NCI-H510A treated with DMSO at 0.1 percent for 48 hours (cell line): ENCODE measurements around the gene MCM9.
"Not testable (repeated sequence)": the region's sequence is repeated elsewhere in the genome, so short reads cannot be mapped to it uniquely, and the experiment has no call there.

Experiments
- DNase-seq: peaks from one replicate; lab custom pipeline; 2025; lab: John Stamatoyannopoulos, UW

The MCM9 gene

DNA sequence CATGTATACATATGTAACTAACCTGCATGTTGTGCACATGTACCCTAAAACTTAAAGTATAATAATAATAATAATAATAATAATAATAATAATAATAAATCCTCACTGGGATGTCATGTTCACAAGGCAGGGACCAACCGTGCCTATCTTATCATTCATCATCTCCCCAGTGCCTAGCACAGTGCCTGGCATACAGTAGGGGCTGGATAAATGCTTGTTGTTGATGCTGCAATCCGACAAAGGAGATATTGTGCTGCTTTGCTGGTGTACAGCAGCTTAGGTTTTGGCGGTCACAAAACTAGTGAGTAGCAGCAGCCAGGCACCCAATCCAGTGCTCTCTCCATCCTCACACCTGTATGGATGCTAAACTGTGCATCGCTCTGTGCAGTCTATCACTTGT is 135.1 kb downstream of the MCM9 start:
- no peak for DNase-seq

DNA sequence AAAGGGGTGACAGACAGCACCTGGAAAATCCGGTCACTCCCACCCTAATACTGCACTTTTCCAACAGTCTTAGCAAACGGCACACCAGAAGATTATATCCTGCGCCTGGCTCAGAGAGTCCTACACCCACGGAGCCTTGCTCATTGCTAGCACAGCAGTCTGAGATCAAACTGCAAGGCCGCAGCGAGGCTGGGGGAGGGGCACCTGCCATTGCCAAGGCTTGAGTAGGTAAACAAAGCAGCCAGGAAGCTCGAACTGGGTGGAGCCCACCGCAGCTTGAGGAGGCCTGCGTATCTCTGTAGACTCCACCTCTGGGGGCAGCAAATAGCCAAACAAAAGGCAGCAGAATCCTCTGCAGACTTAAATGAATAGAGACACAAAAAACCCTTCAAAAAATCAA is 138.4 kb downstream of the MCM9 start:
- not testable (repeated sequence) for DNase-seq

DNA sequence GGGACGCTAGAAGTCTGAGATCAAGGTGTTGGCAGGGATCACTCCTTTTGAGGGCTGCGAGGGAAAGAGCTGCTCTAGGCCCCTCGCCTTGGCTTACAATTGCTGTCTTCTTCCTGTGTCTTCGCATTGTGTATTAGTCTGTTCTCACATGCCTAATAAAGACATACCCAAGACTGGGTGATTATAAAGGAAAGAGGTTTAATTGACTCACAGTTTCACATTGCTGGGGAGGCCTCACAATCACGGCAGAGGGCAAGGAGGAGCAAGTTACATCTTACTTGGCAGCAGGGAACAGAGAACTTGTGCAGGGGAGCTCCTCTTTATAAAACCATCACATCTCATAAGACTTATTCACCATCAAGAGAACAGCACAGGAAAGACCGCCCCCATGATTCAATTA is 143.5 kb downstream of the MCM9 start:
- DNase-seq, result no peak

DNA sequence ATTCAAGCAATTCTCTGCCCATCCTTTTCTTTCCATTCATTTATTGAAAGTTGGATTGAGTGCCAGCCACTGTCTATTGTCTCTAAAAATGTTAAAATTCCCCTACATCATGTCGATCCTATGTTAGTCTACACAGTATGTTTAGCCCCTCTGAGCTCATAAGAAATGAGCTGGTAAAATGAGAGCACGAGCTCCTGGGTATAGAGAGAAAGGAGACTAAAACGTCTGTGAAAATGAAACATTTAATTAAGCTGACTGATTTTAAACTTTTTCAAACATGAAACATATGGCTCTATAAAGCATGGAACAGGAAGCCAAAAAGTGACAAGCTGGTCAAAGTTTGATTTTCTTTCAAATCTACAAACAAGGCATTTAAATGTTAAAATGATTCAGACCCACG is 145.0 kb downstream of the MCM9 start:
- DNase-seq, result no peak

DNA sequence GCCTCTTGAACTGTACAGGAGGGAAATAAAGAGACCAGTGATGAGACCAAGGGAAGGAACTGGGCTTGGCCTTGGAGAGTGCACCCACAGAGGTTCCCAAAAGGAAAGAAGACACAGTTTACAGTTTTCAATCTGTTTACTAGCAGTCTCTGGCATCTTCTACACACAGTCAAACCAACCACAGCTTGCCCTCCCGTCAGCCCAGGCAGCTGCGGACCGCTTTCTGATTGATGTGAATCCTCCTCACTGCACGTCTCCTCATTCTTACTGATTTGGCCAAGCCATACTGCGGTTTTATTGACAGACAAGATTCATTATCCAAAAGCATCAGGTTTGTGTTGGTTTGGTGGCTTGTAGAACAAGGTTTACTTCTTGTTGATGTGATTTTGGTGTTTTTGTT is 145.5 kb downstream of the MCM9 start:
- DNase-seq, result no peak

DNA sequence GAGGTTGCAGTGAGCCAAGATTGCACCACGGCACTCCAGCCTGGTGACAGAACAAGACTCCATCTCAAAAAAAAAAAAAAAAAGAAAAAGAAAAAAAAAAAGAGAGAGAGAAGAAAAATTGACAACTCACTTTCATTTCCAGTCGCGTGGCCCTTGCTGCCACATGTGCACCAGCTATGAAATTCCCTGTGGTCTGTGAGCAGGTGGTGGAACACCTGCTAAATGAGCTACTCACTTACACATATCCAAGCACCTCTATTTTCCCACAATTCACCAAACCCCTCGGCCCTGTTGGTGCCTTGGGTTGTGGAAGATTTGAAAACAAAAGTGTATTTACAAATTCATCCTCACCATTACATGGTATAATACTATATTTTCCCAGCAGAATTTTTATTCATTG is 146.3 kb downstream of the MCM9 start:
- DNase-seq, result no peak

DNA sequence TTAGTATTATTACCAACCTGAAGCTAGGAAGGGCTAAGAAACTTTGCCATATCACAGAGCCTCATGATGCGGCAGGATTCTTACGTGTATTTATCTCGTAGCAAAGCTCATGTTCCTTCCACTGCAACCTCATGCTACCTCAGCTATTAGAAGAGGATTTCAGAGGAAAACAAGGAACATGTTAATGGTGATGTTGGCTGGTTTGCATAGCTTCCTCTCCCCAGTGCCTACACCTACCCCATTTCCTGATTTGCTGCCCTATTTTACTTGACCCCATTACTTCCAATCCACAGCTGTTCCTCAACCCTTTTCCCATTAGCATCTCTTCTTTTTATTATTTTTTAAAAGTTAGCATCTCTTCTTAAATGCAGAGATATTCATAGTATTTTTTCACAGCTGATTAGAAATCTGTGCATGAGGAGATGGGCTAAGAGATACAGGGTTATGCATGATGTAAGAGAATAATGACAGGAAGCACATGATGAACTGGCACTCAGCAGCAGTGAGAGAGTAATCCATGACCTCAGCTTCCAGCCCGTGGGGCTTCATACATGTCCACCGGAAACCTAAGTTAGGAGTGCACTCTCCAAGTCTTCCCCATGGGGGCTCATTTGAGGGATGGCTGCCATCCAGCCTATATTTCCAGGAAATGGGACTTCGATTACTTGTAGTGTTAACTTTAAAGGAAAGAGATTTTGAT is 147.1 kb downstream of the MCM9 start:
- no peak for DNase-seq

DNA sequence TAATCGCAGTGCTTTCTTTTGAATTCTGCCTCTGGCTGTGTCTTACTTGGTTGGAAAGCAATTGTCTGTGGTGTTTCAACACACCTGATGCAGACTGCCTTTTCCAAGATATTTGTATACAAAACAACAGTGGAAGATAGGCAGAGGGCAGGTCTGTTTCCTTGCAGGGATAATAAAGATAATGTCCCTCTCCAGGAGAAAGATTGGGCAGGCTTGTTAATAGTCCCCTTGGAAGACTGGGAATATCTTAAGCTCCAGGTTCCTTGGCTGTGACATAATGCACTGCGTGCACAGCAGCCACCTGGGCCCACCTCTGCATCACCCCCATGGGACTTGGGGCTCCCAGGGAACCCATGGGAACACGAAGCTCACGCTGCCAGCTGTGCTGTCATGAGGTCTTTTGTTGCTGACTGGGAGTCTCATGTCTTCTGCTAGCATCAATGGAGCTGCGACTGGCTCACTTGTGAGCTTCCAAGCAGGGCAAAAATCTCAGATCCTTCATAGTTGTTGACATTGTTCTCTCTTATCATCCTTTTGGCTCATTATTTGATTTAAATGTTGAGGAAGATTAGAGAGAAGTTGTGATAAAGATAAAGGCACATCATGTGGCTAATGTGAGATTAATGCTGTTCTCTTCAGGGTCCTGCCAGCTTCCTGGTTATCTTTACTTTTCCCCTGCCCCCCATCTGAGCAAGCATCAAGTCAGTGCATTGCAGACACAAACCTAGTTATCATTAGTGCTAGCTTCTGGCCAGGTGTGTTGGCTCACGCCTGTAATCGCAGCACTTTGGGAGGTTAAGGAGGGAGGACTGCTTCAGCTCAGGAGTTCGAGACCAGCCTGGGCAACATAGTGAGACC is 148.1 kb downstream of the MCM9 start:
- DNase-seq, result no peak

DNA sequence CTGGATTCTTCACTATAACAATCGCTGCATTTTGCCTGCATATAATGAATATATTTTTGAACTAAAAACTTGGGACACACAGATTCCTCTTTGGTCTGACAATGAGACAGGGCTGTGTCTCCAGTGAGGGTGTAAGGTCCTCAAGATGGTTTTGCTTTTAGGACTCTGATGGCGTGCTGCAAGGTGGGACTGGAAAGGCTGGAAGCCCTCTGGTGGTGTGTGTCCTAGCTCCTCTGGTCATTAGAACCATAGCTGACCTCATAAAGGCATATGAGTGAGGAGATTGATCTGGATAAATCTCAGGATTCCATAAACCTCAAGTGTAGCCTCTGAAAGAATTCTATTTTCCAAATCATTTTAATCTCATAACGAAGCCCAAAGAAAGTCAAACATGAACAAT is 149.4 kb downstream of the MCM9 start:
- no peak for DNase-seq

DNA sequence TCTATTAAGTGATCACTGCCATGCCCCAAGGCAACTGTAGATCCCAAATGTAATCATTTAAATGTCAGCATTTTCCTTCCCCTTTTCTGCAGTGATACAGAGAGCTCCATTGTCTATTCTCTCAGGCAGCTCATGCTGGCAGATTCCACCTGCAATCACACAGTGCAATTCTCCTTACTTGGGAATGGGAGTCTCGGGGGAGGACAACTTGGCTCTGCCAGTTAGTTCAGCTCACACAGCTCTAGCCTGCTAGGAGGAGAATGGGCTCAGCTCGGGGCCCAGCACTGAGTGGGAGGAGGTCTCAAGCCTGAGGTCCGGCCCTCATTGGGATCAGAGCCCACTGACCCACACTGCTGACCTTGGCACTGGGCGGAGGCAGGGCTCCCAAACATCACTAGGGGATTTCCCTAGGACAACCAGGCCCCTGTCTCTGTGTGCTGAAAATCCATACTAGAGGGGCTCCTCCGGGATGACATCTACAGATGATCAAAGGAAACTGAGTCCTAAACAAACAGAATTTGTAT is 150.3 kb downstream of the MCM9 start:
- no peak for DNase-seq

DNA sequence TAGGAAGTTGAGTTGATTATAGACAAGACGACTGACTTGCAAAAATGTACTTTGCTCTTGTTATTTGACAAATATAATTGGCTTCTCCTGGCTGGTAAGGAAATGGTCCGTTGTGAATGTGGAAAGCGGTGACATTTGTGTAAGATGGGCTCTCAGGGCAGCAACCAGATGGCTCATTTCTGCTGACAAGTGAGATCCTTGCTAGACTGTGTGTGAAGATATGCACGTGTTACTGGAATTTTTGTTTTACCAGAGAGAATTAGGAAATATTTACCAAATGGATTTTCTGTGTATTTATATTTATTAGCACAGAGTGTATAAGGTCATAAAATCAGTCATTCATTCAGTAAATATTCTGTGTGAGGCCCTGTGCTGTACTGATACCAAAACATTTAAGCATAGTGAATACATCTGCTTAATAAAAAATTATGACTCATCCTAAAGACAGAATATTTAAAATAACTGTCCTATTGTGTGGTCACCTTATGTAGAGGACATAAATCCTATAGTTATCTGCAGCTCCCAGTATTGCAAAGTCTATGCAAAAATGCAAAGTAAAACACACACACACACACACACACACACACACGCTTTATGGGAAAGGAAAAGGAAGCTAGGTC is 150.9 kb downstream of the MCM9 start:
- no peak for DNase-seq

DNA sequence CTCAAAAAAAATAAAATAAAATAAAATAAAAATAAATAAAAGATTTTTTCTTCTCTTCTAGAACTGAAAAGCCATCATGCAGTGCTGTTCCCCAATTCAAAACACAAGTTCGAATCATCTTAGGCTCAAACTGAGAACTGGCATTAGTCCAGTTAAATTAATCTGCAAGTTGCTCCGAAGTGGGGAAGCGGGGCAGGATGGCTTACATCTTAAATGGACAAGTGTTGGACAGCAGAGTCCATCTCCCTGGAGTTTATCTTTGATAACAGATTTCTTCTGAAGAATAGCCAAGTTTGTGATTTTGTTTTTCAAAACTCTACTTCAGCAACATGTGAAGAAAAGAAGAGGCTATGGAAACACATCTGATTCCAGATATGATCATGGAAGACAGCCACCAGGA is 152.3 kb downstream of the MCM9 start:
- no peak for DNase-seq

DNA sequence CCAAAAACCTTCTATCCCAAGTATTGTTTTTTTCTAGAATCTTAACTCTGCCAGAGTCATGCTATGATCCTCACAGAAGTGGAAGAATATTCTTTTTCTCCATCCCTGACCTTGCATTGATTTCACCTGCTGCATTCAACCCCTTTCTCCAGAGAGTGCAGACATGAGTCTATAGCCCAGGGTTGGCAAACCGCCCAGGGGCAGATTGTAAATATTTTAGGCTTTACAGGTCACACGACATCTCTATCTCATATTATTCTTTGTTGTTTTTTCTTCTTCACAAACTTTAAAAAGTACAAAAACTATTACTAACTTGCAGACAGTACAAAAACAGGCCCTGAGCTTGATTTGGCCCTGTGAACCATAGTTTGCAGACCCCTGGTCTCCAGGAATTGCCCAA is 153.1 kb downstream of the MCM9 start:
- no peak for DNase-seq

DNA sequence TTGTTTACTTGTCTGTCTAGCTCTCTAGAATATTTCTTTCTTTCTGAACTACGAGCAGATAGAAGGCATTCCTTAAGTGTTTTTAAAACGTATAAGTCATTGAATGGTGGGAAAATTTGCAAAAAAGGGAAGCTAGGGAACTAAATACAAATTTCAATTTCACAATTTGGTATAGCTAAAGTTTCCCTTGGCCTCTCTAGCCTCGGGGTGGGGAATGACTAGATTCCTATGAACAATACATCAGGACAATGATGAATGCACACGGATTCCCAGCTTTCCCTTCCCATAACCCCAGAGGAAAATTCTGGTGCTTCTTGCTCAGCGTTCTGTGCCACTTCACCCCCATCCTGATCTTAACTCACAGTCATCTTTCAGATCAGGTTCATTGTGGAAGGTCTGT is 154.3 kb downstream of the MCM9 start:
- no peak for DNase-seq

DNA sequence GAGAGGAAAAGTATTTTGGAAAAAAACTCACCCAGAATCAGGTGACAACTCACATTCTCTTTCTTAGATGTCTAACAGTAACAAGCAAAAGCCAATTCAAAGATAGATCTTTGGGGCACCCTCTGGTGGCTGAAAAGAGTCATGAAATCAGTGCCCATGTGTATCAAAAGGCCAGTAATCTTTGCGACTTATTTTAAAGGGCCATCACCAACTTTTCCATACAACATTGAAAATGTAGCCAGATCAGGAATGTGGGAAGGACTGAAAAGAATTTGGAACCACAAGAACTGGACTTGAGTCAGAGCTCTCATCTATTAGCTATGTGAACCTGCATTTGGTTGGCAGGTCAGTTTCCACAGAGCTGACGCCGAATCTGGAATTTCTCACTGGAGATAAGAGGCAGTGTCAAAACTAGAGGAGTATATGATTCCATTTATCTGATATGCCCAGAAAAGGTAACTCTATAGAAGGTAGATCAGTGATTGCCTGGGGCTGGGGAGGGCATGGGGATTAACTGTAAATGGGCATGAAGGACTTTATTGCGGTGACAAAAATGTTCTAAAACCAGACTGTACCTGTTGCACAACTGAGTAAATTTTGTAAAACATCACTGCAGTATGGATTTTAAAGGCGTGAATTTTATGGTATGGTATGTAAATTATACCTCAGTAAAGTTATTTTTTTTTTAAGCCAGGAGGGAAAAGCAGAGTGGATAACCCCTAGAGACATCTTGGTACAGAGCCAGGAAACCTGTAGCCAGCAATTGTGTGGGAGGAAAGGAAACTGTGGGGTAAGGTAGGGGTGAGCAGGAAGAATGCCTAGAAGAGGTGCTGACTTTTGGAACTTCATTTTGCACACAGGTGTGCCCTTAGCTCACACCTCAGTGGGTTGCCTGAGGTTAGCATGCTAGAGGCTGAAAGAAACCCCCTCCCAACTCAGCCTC is 158.1 kb downstream of the MCM9 start:
- peak; percentile 57 for DNase-seq

DNA sequence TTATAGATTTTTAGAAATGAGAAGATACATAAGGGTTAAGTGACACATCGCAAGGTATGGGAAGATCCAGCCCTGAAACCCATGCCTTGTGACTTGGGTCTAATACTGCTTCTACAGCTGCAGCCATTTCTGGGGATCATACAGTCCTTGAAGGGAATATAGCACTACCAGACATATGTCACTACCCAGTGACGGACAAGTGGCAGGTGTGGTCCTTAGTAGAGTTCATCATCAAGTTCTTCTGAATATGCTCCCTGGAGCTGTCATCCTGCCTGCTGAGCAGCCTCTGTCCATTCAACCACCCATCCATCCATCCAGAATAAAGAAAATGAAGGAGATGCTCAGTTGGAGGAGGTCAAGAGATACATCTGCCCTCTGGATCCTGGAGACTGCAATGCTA is 159.6 kb downstream of the MCM9 start:
- no peak for DNase-seq

DNA sequence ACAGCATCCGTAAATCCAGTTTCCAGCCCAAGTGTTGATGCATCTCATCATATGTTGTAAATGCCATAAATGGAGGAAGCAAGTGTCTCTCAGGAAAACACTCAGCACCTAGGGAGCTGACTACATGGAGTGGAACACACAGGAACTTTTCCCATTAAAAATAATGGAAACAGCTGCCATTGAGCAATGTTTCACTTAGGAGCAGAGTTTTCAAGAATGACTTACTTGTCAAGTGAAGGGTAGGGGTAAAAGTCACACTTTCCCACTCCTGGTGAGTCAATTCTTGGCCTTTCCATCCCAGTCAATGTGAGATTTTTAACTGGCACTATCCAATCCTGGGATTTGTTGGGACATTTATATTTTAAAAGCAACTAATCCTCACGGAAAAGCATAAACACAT is 160.4 kb downstream of the MCM9 start:
- DNase-seq, result no peak

DNA sequence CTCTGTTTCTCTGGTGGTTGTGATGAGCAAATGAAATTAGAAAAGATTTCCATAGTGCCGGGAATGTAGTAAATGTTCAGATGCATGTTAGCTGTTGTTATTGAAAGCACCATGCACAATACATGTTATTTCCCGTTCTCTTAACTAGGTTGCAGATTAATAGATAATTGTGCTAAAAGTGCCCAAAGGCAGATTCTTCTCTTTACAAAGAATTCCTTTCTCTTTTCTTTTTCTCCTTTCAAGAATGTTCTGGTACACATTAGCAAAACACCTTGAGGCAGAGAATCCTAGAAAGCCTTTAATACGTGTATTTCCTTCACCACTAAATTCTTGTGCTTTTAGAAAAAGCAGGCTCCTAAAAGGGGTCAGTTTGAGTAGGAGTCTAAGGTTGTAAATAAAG is 162.1 kb downstream of the MCM9 start:
- no peak for DNase-seq

DNA sequence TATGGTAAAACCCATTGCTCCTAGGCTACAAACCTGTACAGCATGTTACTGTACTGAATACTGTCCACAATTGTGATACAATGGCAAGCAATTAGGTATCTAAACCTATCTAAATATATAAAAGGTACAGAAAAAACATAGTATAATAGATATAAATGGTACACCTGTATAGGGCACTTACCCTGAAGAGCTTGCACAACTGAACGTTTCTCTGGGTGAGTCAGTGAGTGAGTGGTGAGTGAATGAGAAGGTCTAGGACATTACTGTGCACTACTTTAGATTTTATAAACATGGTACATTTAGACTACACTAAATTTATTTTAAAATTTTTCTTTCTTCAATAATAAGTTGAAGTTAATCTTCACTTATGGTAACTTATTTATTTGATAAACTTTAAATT is 163.7 kb downstream of the MCM9 start:
- no peak for DNase-seq

DNA sequence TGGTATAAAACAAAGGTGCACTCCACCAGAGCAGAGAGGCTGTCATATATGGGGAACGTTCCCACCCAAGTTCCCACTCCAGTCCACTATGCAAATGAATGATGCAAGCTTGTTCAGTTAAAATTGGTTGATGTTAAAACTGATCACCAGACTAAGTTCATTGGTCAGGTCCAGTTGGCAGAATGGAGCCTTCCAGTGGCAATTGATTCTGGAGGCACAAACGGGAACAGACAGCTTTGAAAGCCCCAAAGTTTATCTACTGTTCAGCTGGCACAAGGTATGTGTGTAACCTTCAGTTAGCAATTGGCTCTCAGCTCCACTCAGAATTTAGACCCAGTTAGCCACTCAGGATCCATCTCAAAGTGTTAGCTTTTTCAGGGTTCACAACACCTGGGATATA is 164.1 kb downstream of the MCM9 start:
- DNase-seq, result peak; percentile 17

DNA sequence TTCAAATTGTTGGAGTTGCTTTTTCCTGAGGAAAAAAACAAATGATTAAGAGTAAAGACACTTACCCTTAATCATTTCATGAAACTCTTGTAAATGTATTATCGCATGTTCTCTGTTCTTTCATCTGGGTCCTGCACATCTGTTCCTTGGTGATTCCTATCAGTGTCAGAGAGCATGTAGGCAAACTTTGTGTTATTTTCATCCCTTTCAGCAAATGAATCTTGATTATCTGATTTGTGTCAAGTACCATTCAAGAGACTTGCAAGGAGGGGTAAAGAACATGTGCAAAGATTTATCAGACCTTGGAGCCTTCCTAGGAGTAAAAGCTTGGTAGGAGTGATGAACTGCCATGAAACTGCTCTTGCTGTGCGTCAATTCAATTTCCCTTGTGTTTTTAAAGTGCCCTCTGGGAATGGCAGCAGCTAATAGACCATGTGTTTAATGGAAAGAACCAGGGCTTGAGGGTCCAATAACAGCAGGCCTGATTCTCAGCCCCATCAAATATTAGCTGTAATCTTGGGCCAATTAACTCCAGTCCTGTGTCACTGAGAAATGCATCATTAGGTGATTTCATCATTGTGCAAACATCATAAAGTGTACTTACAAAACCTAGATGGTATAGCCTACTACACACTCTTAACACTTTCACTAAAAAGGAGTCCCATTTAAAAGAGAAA is 164.7 kb downstream of the MCM9 start:
- DNase-seq, result peak; percentile 43
